Measurements from ENCODE around the gene AMPD2.
"Not testable (repeated sequence)": the region's sequence is repeated elsewhere in the genome, so short reads cannot be mapped to it uniquely, and the experiment has no call there.

DNA sequence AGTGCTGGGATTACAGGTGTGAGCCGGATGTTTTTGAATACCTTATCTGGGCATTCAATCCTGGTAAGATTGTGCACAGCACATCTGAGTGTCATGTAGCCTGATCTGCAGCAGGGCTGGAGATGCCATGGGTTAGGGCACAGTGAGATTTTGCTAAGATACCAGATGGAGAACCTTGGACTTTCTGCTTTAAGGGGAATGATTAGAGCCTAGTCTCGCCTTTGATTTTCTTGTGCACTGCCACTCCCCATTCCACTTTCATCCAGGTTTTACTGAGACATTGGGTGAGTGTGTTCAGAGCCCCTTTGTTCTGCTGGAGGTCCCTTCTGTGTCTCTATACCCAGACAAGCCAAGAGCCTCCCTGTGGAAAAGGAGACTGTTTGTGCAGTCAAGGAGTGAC is 54.2 kb downstream of the AMPD2 start:
- not testable (repeated sequence) for TF ChIP-seq EZH2 (IDR thresholded peaks at IDR 0.05; ENCODE audit: low read depth, low read length, severe bottlenecking); ZNF274 (IDR thresholded peaks at IDR 0.05; ENCODE audit: borderline replicate concordance, extremely low read depth, low read length); SP2 (IDR thresholded peaks at IDR 0.05; ENCODE audit: low read length); GABPA (IDR thresholded peaks at IDR 0.05; ENCODE audit: borderline replicate concordance, insufficient read depth, low read length); SP1 (IDR thresholded peaks at IDR 0.05; ENCODE audit: low read depth, low read length); POLR2AphosphoS5 (IDR thresholded peaks at IDR 0.05; ENCODE audit: low read depth, low read length); RAD21 (IDR thresholded peaks at IDR 0.05 in 1 of 2, conservative IDR thresholded peaks at IDR 0.05 in 1 of 2; ENCODE audit: low read depth in 2 of 2, low read length in 2 of 2)
- TF ChIP-seq, protein P1, sequence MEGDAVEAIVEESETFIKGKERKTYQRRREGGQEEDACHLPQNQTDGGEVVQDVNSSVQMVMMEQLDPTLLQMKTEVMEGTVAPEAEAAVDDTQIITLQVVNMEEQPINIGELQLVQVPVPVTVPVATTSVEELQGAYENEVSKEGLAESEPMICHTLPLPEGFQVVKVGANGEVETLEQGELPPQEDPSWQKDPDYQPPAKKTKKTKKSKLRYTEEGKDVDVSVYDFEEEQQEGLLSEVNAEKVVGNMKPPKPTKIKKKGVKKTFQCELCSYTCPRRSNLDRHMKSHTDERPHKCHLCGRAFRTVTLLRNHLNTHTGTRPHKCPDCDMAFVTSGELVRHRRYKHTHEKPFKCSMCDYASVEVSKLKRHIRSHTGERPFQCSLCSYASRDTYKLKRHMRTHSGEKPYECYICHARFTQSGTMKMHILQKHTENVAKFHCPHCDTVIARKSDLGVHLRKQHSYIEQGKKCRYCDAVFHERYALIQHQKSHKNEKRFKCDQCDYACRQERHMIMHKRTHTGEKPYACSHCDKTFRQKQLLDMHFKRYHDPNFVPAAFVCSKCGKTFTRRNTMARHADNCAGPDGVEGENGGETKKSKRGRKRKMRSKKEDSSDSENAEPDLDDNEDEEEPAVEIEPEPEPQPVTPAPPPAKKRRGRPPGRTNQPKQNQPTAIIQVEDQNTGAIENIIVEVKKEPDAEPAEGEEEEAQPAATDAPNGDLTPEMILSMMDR (IDR thresholded peaks at IDR 0.05; ENCODE audit: control extremely low read depth in 1 of 3, insufficient read depth in 1 of 3, low read depth in 1 of 3, low read length in 3 of 3): not testable (repeated sequence)
- TF ChIP-seq, protein P2, sequence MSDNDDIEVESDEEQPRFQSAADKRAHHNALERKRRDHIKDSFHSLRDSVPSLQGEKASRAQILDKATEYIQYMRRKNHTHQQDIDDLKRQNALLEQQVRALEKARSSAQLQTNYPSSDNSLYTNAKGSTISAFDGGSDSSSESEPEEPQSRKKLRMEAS (IDR thresholded peaks at IDR 0.05): not testable (repeated sequence)

Data from H1 (cell line).